ENCODE results near the gene MIAT.

The MIAT gene

DNA sequence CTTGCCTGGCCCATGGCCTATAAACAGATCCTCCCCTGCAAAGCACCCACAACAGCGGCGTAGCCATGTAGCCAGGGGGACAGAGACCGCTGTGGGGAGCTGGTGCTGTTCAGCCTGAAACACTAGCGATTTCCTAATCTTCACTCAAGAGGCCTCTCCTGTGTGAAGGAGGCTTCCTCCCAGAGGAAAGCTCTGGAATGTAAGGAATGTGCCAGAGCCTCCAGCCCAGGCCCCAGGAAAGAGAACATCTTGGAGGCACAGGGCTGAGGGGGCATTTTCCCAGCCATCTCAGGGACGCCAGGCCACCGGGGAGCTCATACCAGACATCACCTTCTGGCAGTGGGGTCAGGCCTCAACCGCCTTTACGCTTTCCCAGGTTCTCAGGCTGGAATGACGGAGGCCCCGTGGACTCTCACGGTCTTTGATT is 24.0 kb downstream of the MIAT start:
- TF ChIP-seq, protein P1, sequence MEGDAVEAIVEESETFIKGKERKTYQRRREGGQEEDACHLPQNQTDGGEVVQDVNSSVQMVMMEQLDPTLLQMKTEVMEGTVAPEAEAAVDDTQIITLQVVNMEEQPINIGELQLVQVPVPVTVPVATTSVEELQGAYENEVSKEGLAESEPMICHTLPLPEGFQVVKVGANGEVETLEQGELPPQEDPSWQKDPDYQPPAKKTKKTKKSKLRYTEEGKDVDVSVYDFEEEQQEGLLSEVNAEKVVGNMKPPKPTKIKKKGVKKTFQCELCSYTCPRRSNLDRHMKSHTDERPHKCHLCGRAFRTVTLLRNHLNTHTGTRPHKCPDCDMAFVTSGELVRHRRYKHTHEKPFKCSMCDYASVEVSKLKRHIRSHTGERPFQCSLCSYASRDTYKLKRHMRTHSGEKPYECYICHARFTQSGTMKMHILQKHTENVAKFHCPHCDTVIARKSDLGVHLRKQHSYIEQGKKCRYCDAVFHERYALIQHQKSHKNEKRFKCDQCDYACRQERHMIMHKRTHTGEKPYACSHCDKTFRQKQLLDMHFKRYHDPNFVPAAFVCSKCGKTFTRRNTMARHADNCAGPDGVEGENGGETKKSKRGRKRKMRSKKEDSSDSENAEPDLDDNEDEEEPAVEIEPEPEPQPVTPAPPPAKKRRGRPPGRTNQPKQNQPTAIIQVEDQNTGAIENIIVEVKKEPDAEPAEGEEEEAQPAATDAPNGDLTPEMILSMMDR (IDR thresholded peaks at IDR 0.05; ENCODE audit: borderline replicate concordance, insufficient read depth, low read depth, low read length): no peak
- no peak overlapping the region for H3K4me3 ChIP-seq (ENCODE audit: low read depth, low read length)

DNA sequence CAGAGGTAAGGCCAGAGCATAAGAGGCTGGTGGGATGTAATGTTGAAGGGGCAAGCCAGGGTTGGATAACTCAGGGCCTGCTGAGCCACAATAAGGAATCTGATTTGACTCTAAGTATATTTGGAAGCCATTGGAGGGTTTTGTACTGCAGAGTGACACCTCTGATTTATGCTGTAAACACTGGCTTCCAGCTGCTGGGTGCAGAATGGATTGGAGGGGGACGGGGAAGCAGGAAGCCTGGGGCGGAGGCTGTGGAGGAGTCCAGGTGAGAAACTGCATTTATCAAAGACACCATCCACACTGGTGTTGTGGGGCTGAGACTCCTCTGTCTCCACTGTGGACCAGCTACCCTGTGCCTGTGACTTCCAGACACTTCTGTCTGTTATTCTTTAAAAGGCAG is 26.8 kb downstream of the MIAT start:
- no peak overlapping the region for H3K4me3 ChIP-seq (ENCODE audit: low read depth, low read length)
- TF ChIP-seq, protein P1 (IDR thresholded peaks at IDR 0.05; ENCODE audit: borderline replicate concordance, insufficient read depth, low read depth, low read length): no peak

DNA sequence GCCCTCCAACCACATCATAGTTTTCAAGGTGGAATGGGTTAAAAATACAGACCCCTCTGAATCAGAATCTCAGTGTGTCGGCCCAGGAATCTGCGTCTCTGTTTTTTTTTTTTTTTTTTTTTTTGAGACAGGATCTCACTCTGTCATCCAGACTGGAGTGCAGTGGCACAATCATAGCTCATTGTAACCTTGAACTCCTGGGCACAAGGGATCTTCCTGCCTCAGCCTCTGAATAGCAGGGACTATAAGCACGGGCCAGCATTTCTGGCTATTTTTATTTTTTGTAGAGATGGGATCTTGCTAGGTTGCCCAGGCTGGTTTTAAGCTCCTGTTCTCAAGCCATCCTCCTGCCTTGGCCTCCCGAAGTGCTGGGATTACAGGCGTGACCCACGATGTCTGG is 28.2 kb downstream of the MIAT start:
- TF ChIP-seq, protein P1 (IDR thresholded peaks at IDR 0.05; ENCODE audit: borderline replicate concordance, insufficient read depth, low read depth, low read length): no peak
- H3K4me3 ChIP-seq (ENCODE audit: low read depth, low read length): no peak overlapping the region

DNA sequence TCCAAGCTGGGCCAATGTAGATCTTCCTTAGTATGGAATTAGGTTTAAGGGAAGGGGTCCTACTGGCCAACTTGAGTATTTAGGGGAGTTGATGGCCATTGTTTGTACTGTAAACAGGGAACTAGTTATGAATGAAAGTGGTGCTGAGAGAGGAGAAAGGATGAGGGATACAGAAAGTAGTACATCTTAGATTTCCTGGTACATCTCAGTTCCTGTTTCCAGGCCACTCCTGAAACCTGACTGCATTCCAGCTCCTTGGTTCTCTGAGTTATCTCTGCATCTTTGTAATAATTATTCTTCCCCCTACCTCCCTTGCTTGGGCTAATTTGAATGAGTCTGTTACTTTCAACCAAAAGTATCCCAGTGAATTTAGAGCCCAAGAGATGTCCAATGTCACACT is 30.1 kb downstream of the MIAT start:
- H3K4me3 ChIP-seq (ENCODE audit: low read depth, low read length): no peak overlapping the region
- TF ChIP-seq, protein P1 (IDR thresholded peaks at IDR 0.05; ENCODE audit: borderline replicate concordance, insufficient read depth, low read depth, low read length): no peak

DNA sequence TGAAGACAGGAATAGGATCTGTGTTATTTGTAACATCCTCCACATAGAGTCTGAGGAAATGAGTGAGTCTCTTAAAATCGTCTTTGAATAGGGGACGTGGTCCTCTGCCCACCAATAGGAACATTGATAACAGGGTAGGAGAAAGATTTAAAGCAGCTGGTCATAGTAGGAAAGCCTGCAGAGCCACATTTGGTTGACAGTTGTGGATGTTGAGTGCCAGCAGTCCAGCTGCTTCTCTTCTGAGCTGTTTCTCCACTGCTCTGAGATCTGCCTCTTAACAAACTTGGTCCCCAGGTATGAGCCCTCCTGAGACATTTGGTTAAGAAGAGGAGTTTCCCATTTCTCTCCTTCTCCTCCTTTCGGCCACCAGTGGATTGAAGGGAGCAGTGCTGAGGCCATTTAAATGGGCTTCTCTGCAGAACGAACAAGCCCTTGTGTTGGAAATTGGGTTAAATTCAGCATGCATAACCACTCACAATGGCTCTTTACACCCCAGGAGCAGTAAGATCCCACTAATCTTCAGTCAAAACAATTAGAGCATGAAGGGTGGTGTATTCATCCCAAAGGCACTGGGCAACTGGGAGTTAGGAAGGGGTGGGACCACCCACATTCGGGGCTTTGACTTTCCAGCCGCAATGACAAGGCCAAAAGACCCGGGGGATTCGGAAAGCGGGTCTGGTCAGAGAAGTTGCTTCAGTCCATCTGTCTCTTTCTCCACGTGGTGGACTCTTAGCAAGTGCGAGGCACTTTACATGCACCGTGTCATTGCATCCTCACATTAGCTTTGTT is 32.3 kb downstream of the MIAT start:
- H3K4me3 ChIP-seq (ENCODE audit: low read depth, low read length): no peak overlapping the region
- TF ChIP-seq, protein P1 (IDR thresholded peaks at IDR 0.05; ENCODE audit: borderline replicate concordance, insufficient read depth, low read depth, low read length): no peak

DNA sequence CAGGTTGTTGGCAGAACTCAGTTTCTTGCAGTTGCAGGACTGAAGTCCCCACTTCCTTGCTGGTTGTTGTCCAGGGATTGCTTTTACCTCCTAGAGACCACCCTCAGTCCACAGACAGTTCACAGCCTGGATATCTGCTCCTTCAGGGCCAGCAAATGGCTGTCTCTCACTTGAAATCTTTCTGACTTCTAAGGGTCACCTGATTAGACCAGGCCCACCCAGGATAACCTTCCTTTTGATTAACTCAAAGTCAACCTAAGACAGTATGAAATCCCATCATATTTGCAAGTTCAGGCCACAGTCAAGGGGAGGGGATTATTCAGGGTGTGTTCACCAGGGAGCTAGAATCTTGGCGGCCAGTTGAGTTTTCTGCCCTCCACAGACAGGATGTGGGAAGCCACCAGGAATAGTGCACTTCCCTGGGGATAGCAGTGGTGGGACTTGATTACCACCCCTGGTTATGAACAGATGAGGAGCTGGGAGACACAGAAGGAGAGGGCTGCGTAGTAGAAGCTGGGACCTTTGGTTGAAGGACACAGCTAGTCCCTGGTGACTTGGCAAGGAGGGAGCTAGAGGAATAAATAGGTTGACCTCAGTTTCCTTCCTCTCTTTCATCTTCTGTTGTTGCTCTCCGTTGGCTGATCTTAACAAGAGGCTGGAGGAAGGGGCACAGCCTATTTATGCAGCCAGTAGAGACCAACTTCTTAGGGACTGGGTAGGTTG is 33.4 kb downstream of the MIAT start:
- TF ChIP-seq, protein P1 (IDR thresholded peaks at IDR 0.05; ENCODE audit: borderline replicate concordance, insufficient read depth, low read depth, low read length): no peak
- no peak overlapping the region for H3K4me3 ChIP-seq (ENCODE audit: low read depth, low read length)

DNA sequence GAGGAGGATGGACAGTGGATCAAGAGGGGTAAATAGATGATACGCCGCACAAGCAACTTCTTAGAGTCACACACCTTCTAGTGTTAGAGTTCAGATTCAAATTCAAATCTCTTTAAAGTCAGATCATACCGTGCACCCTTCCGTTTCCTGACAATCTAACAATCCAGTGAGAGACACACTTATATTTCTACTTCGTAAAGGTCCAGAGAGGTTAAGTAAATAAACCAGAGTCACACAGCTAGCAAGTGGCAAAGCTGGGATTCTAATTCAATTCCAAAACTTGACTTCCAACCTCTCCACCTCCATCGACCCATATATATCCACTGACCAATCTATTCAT is 34.0 kb downstream of the MIAT start:
- TF ChIP-seq, protein P1 (IDR thresholded peaks at IDR 0.05; ENCODE audit: borderline replicate concordance, insufficient read depth, low read depth, low read length): no peak
- no peak overlapping the region for H3K4me3 ChIP-seq (ENCODE audit: low read depth, low read length)

All from GM12875 (cell line).